GM18870 (cell line): ENCODE data around the gene C12orf54.
"Not testable (repeated sequence)": the region's sequence is repeated elsewhere in the genome, so short reads cannot be mapped to it uniquely, and the experiment has no call there.

Experiments used
- ATAC-seq: cut with Tn5 transposase; IDR thresholded peaks from one replicate; pipeline ENCODE4 v1.9.1; 2021; ENCODE audit warnings: moderate library complexity; ENCODE audit not compliant: unreplicated experiment

Gene C12orf54

GRCh38 chr12:48508987-48509386 is 26.7 kb downstream of the C12orf54 start:
- ATAC-seq: no peak

GRCh38 chr12:48510111-48510510 is 27.8 kb downstream of the C12orf54 start:
- no peak for ATAC-seq

- ATAC-seq: peak; percentile 90
Observed at GRCh38 chr12:48512855-48513254, 30.6 kb downstream of the C12orf54 start.

GRCh38 chr12:48514728-48515127 is 32.4 kb downstream of the C12orf54 start:
- ATAC-seq: no peak

- not testable (repeated sequence) for ATAC-seq
Observed at GRCh38 chr12:48520381-48520780, 38.1 kb downstream of the C12orf54 start.

- ATAC-seq: no peak
Observed at GRCh38 chr12:48525332-48525731, 43.0 kb downstream of the C12orf54 start, which contains the start of gene OR8S1. Gene OR8S1 (plus strand): TSS chr12:48525632. CDS start chr12:48525632, 0 bp downstream.

GRCh38 chr12:48527891-48528670 is 45.8 kb downstream of the C12orf54 start:
- ATAC-seq: no peak

- ATAC-seq: no peak
Observed at GRCh38 chr12:48532601-48533000, 50.3 kb downstream of the C12orf54 start.

- no peak for ATAC-seq
Observed at GRCh38 chr12:48536602-48537001, 54.3 kb downstream of the C12orf54 start.

GRCh38 chr12:48542300-48542928 is 60.1 kb downstream of the C12orf54 start:
- ATAC-seq: no peak

- no peak for ATAC-seq
Observed at GRCh38 chr12:48545833-48546469, 63.7 kb downstream of the C12orf54 start.
